Esophagus muscularis mucosa (tissue), 4 donors: Measurements from ENCODE around the gene IRAK2.

Experiments
- EP300 ChIP-seq: sonication (generic); formaldehyde crosslinking; IDR thresholded peaks from one replicate; pipeline ENCODE4 v1.6.1; 2017; ENCODE audit warnings: antibody characterized with exemption
- POLR2A ChIP-seq: fragments of 450-650 bp; IDR thresholded peaks from one replicate; pipeline ENCODE4 v1.6.1; 2017; ENCODE audit warnings: antibody characterized with exemption, moderate library complexity, mild to moderate bottlenecking, low read depth
- POLR2AphosphoS5 ChIP-seq, 2 donors: sonication (generic); formaldehyde crosslinking; IDR thresholded peaks; one replicate each; pipeline ENCODE4 v1.6.1; 2017; ENCODE audit warnings: antibody characterized with exemption in 2 of 2
- TF ChIP-seq, protein P1 (sequence below), 3 experiments: fragments of 200-600 bp in 2 of 3; fragments of 450-650 bp in 1 of 3; sonication (generic) in 2 of 3; IDR thresholded peaks; one replicate each; pipeline ENCODE4 v1.5.1; 2017 to 2019; ENCODE audit warnings: antibody characterized with exemption in 3 of 3, mild to moderate bottlenecking in 2 of 3, moderate library complexity in 1 of 3

GRCh38 chr3:10279384-10280176 lies 114.9 kb downstream of the IRAK2 start:
- TF ChIP-seq POLR2A (no peak), EP300 (no peak), POLR2AphosphoS5 (IDR thresholded peaks at IDR 0.05) (no peak)
- TF ChIP-seq, protein P1, sequence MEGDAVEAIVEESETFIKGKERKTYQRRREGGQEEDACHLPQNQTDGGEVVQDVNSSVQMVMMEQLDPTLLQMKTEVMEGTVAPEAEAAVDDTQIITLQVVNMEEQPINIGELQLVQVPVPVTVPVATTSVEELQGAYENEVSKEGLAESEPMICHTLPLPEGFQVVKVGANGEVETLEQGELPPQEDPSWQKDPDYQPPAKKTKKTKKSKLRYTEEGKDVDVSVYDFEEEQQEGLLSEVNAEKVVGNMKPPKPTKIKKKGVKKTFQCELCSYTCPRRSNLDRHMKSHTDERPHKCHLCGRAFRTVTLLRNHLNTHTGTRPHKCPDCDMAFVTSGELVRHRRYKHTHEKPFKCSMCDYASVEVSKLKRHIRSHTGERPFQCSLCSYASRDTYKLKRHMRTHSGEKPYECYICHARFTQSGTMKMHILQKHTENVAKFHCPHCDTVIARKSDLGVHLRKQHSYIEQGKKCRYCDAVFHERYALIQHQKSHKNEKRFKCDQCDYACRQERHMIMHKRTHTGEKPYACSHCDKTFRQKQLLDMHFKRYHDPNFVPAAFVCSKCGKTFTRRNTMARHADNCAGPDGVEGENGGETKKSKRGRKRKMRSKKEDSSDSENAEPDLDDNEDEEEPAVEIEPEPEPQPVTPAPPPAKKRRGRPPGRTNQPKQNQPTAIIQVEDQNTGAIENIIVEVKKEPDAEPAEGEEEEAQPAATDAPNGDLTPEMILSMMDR (IDR thresholded peaks at IDR 0.05) = no peak
